Thyroid gland (tissue), 4 donors: ENCODE data around the gene TM9SF4. TPM values are rescaled to one million over a fixed set of nuclear protein-coding genes. Genes with fewer than 3 reads are reported as not detected.

Experiments
- DNase-seq, 2 donors: peaks; one replicate each; pipeline ENCODE4 v3.0.0-alpha.2; 2019
- H3K27ac ChIP-seq, 3 donors: fragments of 200-600 bp; sonication (generic); 1 replicate in 2 of 3; 2 replicates in 1 of 3; pipeline ENCODE4 v1.5.1; 2016 to 2019; ENCODE audit warnings: mild to moderate bottlenecking in 1 of 3, moderate library complexity in 1 of 3
- H3K27me3 ChIP-seq: fragments of 200-600 bp; sonication (generic); one replicate; pipeline ENCODE4 v1.5.1; 2019
- H3K36me3 ChIP-seq, 2 donors: fragments of 200-600 bp; sonication (generic); one replicate each; pipeline ENCODE4 v1.5.1; 2016 to 2019
- H3K4me1 ChIP-seq, 2 donors: fragments of 200-600 bp; sonication (generic); one replicate each; pipeline ENCODE4 v1.5.1; 2017 to 2019
- H3K4me3 ChIP-seq, 3 donors: fragments of 200-600 bp; sonication (generic); replicated peaks in 1 of 3; 1 replicate in 2 of 3; 2 replicates in 1 of 3; pipeline ENCODE4 v1.5.1; 2016; ENCODE audit warnings: mild to moderate bottlenecking in 1 of 3
- H3K9me3 ChIP-seq: fragments of 200-600 bp; sonication (generic); one replicate; pipeline ENCODE4 v1.5.1; 2017
- CTCF ChIP-seq, 6 experiments: fragments of 200-600 bp in 3 of 6; fragments of 450-650 bp in 3 of 6; sonication (generic) in 3 of 6; IDR thresholded peaks; one replicate each; pipeline ENCODE4 v1.5.1; 2016 to 2019; ENCODE audit warnings: antibody characterized with exemption in 6 of 6, mild to moderate bottlenecking in 2 of 6, inconsistent platforms in 1 of 6, moderate library complexity in 1 of 6
- POLR2A ChIP-seq, 2 donors: fragments of 450-650 bp; IDR thresholded peaks; one replicate each; pipeline ENCODE4 v1.6.1; 2017; ENCODE audit warnings: antibody characterized with exemption in 2 of 2, mild to moderate bottlenecking in 2 of 2, moderate library complexity in 1 of 2
- WGBS, 2 donors: methylation state at CpG; one replicate each; pipeline ENCODE4 v1.1.5; 2017; 5-methylcytosine and 5-hydroxymethylcytosine counted together
- intact Hi-C: fragments of 100-400 bp; cut with DNase I; formaldehyde crosslinking; loops from one replicate; pipeline ENCODE4 v1.15.1; 2023
- total RNA-seq, 4 donors: library from RNA; depleted of rRNA; stranded (reverse); fragments of >200 nt; gene quantifications; one replicate each; pipeline ENCODE4 v1.2.3, GENCODE V29; 2016

TM9SF4 gene
- total RNA-seq, 4 donors from 2014 or later: 28.8 to 46.0 (median 38.0) TPM

GRCh38 chr20:32199006-32199405, 89.5 kb downstream of the TM9SF4 start:
- no peaks in the 10 kb centered on the region for H3K27me3 ChIP-seq
- 93 to 95% methylated on average over 4 of the region's 4 CpGs for WGBS, 2 donors
- H3K4me3 ChIP-seq: no peak overlapping the region
- TF ChIP-seq CTCF (IDR thresholded peaks at IDR 0.05) (no peak), POLR2A (IDR thresholded peaks at IDR 0.05) (no peak)
- peak overlapping the region in 1 of 3 donors; percentile 8 for H3K27ac ChIP-seq
- DNase-seq: no peak
- intact Hi-C loops: no loop called here
- peaks cover 14 to 25% of the 10 kb centered on the region in 2 donors for H3K4me1 ChIP-seq
- H3K9me3 ChIP-seq: no peaks in the 10 kb centered on the region
- H3K36me3 ChIP-seq: peaks cover 38 to 43% of the 10 kb centered on the region in 2 donors

GRCh38 chr20:32201296-32201976, 91.9 kb downstream of the TM9SF4 start:
- Histone ChIP-seq H3K27me3 (no peaks in the 10 kb centered on the region), H3K4me1 (peaks cover 38 to 49% of the 10 kb centered on the region in 2 donors), H3K9me3 (no peaks in the 10 kb centered on the region), H3K36me3 (peaks cover 25 to 32% of the 10 kb centered on the region in 2 donors), H3K4me3 (no peak overlapping the region), H3K27ac (no peak overlapping the region)
- 92 to 96% methylated on average over 4 of the region's 4 CpGs for WGBS, 2 donors
- no peak for TF ChIP-seq CTCF (IDR thresholded peaks at IDR 0.05)
- TF ChIP-seq POLR2A (IDR thresholded peaks at IDR 0.05): no peak
- intact Hi-C loops: loop anchor here (10.0 kb wide), 2 partner anchors 87 to 253 kb away; no protein-coding TSS in a partner anchor
- no peak for DNase-seq

- DNase-seq: no peak
- Histone ChIP-seq H3K9me3 (no peaks in the 10 kb centered on the region), H3K27me3 (no peaks in the 10 kb centered on the region), H3K36me3 (peaks cover 20 to 27% of the 10 kb centered on the region in 2 donors), H3K4me3 (no peak overlapping the region), H3K27ac (no peak overlapping the region), H3K4me1 (peaks cover 43 to 52% of the 10 kb centered on the region in 2 donors)
- TF ChIP-seq POLR2A (IDR thresholded peaks at IDR 0.05): no peak
- TF ChIP-seq CTCF (IDR thresholded peaks at IDR 0.05): no peak
- intact Hi-C loops: loop anchor here (10.0 kb wide), 2 partner anchors 87 to 253 kb away; no protein-coding TSS in a partner anchor
- 85 to 89% methylated on average over 8 of the region's 8 CpGs for WGBS, 2 donors
These were observed 92.5 kb downstream of the TM9SF4 start for GRCh38 chr20:32201977-32202363.

- Histone ChIP-seq H3K4me3 (no peak overlapping the region), H3K27ac (peak overlapping the region; percentile 79 to 90 (median 87)), H3K9me3 (no peaks in the 10 kb centered on the region), H3K36me3 (peaks cover 14 to 20% of the 10 kb centered on the region in 2 donors), H3K4me1 (peaks cover 45 to 58% of the 10 kb centered on the region in 2 donors), H3K27me3 (no peaks in the 10 kb centered on the region)
- intact Hi-C loops: loop anchor here (10.0 kb wide), 2 partner anchors 89 to 251 kb away; no protein-coding TSS in a partner anchor
- no peak for DNase-seq
- WGBS, 2 donors: 58% methylated on average over 11 of the region's 11 CpGs
- TF ChIP-seq POLR2A (IDR thresholded peaks at IDR 0.05) (no peak), CTCF (IDR thresholded peaks at IDR 0.05) (no peak)
These were observed 94.1 kb downstream of the TM9SF4 start for GRCh38 chr20:32203356-32204204.
